K562 (cell line): ENCODE measurements around the gene DENND1A. TPM values are rescaled to one million over a fixed set of nuclear protein-coding genes. Genes with fewer than 3 reads are reported as not detected.

Experiments used
- ARID1B ChIP-seq: fragments of 450-650 bp; IDR thresholded peaks from 2 replicates; pipeline ENCODE4 v1.6.1; 2016; ENCODE audit warnings: antibody characterized with exemption, mild to moderate bottlenecking, inconsistent platforms
- ATF7 ChIP-seq: fragments of 450-650 bp; IDR thresholded peaks from 2 replicates; pipeline ENCODE4 v1.7.1; 2014; ENCODE audit warnings: mild to moderate bottlenecking, moderate library complexity
- GTF2A2 ChIP-seq: IDR thresholded peaks from 2 replicates; pipeline ENCODE4 v1.6.1; 2016; ENCODE audit warnings: mild to moderate bottlenecking, missing genetic modification characterization, missing compliant biosample characterization
- LARP7 ChIP-seq: fragments of 450-650 bp; IDR thresholded peaks from 2 replicates; pipeline ENCODE4 v1.6.1; 2016
- TEAD2 ChIP-seq: fragments of 450-650 bp; IDR thresholded peaks from 2 replicates; pipeline ENCODE4 v1.6.1; 2016; ENCODE audit warnings: missing genetic modification characterization, control low read depth, missing compliant biosample characterization
- TRIM24 ChIP-seq, 2 experiments: fragments of 450-650 bp; IDR thresholded peaks; 2 replicates each; pipeline ENCODE4 v1.6.1; 2016
- YY1 ChIP-seq, 3 experiments: IDR thresholded peaks; 2 replicates each; pipeline ENCODE4 v1.6.1; 2011; ENCODE audit warnings: low read length in 2 of 3, mild to moderate bottlenecking in 2 of 3, moderate library complexity in 2 of 3, borderline replicate concordance in 1 of 3, control low read depth in 1 of 3, low read depth in 1 of 3; ENCODE audit not compliant: insufficient read depth in 3 of 3, insufficient replicate concordance in 2 of 3, control insufficient read depth in 1 of 3, insufficient read length in 1 of 3; ENCODE audit errors: extremely low read depth in 1 of 3
- ZC3H4 ChIP-seq: sonication (generic); formaldehyde crosslinking; IDR thresholded peaks from 2 replicates; pipeline ENCODE4 v1.9.0; 2021; ENCODE audit warnings: missing genetic modification reagents, borderline replicate concordance
- ZNF143 ChIP-seq: sonication (generic); formaldehyde crosslinking; IDR thresholded peaks from 2 replicates; pipeline ENCODE4 v1.9.0; 2022; ENCODE audit warnings: mild to moderate bottlenecking, missing genetic modification reagents
- ZNF184 ChIP-seq: sonication (generic); formaldehyde crosslinking; IDR thresholded peaks from 2 replicates; pipeline ENCODE4 v1.5.0; 2020; ENCODE audit warnings: missing genetic modification reagents
- ZNF778 ChIP-seq: fragments of 450-650 bp; formaldehyde crosslinking; IDR thresholded peaks from 2 replicates; pipeline ENCODE4 v1.4.0; 2020; ENCODE audit warnings: mild to moderate bottlenecking, moderate library complexity
- polyA plus RNA-seq, 8 experiments: library from polyadenylated mRNA; depleted of rRNA in 4 of 8; stranded (reverse) in 5 of 8; unstranded in 3 of 8; fragments of >200 nt; fragmentation: Nextera tagmentation in 2 of 8; fragmentation: Illumina TruSeq in 1 of 8; extraction: Ambion mirVana in 2 of 8; extraction: Trizol in 1 of 8; gene quantifications; 2 replicates each; pipeline versions ENCODE4 v1.2.1 to v1.2.3, GENCODE V29; 2011 to 2014; ENCODE audit warnings: inconsistent platforms in 1 of 8, missing spikeins in 1 of 8
- total RNA-seq, 7 experiments: library from RNA; depleted of rRNA in 6 of 7; stranded (reverse); fragments of >200 nt in 6 of 7; fragmentation: Illumina TruSeq in 2 of 7; extraction: Trizol in 2 of 7; gene quantifications; 2 replicates each; pipeline versions ENCODE4 v1.2.1 to v1.2.3, GENCODE V29; 2011 to 2021; ENCODE audit warnings: low replicate concordance in 1 of 7
- TF ChIP-seq, protein P1 (sequence below): fragments of 200-800 bp; sonication (Bioruptor generic); IDR thresholded peaks from 2 replicates; pipeline ENCODE4 v1.6.1; 2017; ENCODE audit warnings: missing genetic modification characterization, missing compliant biosample characterization
- TF ChIP-seq, protein P2 (sequence below): fragments of 450-650 bp; IDR thresholded peaks from 2 replicates; pipeline ENCODE4 v1.6.1; 2016; ENCODE audit warnings: mild to moderate bottlenecking, moderate library complexity
- TF ChIP-seq, protein P3 (sequence below): fragments of 250-450 bp; sonication (Bioruptor Pico); IDR thresholded peaks from 2 replicates; pipeline ENCODE4 v1.6.1; 2021; ENCODE audit warnings: mild to moderate bottlenecking

The DENND1A gene
- total and polyA plus RNA-seq, 9 of the 15 experiments (the other 6 are each of a cell fraction or from before 2014, with no cell fraction given): 7.6 to 29.5 (median 15.7) TPM

DNA sequence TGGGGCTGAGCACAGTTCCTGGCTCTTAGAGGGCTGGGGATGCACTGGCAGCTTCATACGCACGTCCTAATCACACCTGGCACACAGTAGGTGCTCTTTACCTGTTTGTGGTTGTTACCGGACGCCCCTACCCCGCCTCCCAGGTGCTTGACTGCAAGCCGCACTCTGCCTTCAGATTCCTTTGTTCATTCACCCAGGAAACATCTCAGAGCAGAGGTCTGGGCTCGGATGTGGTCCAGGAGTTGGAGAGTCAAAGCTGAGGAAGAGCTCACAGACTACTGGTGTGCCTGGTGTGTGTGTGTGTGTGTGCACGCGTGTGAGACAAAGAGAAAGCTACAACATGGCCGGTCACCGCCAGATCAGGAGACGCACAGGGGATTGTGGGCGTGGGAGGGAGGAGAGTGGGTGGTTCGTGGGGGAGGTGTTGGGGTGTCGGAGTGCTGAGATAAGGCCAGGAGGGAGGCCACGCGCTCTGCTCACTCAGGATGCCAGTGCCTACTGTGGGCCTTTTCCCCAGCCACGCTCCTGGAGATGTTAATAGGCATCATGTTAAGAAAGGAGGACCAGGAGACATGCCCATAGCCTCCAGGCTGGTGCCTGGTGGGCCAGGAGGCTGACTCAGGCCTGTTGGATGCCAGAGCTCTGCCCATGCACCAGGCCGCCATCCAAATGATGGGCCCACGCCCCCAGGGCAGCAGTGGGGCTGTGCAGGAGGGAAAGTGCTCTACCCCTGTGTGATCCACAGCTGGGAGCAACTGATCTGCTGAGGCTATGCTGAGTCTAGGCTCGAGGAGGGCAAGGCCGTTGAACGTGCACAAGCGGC is 534.0 kb downstream of the DENND1A start (continued):
- TF ChIP-seq YY1 (IDR thresholded peaks at IDR 0.05; ENCODE audit: borderline replicate concordance in 1 of 3, control insufficient read depth in 1 of 3, extremely low read depth in 1 of 3, insufficient read depth in 3 of 3, insufficient read length in 1 of 3, insufficient replicate concordance in 2 of 3, low read depth in 1 of 3, low read length in 2 of 3): peak in 2 of 3 experiments; percentile 7 to 60
- TF ChIP-seq ATF7: no peak
- no peak for TF ChIP-seq TEAD2
- TF ChIP-seq, protein P1, sequence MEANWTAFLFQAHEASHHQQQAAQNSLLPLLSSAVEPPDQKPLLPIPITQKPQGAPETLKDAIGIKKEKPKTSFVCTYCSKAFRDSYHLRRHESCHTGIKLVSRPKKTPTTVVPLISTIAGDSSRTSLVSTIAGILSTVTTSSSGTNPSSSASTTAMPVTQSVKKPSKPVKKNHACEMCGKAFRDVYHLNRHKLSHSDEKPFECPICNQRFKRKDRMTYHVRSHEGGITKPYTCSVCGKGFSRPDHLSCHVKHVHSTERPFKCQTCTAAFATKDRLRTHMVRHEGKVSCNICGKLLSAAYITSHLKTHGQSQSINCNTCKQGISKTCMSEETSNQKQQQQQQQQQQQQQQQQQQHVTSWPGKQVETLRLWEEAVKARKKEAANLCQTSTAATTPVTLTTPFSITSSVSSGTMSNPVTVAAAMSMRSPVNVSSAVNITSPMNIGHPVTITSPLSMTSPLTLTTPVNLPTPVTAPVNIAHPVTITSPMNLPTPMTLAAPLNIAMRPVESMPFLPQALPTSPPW: peak; percentile 87
- TF ChIP-seq, protein P2, sequence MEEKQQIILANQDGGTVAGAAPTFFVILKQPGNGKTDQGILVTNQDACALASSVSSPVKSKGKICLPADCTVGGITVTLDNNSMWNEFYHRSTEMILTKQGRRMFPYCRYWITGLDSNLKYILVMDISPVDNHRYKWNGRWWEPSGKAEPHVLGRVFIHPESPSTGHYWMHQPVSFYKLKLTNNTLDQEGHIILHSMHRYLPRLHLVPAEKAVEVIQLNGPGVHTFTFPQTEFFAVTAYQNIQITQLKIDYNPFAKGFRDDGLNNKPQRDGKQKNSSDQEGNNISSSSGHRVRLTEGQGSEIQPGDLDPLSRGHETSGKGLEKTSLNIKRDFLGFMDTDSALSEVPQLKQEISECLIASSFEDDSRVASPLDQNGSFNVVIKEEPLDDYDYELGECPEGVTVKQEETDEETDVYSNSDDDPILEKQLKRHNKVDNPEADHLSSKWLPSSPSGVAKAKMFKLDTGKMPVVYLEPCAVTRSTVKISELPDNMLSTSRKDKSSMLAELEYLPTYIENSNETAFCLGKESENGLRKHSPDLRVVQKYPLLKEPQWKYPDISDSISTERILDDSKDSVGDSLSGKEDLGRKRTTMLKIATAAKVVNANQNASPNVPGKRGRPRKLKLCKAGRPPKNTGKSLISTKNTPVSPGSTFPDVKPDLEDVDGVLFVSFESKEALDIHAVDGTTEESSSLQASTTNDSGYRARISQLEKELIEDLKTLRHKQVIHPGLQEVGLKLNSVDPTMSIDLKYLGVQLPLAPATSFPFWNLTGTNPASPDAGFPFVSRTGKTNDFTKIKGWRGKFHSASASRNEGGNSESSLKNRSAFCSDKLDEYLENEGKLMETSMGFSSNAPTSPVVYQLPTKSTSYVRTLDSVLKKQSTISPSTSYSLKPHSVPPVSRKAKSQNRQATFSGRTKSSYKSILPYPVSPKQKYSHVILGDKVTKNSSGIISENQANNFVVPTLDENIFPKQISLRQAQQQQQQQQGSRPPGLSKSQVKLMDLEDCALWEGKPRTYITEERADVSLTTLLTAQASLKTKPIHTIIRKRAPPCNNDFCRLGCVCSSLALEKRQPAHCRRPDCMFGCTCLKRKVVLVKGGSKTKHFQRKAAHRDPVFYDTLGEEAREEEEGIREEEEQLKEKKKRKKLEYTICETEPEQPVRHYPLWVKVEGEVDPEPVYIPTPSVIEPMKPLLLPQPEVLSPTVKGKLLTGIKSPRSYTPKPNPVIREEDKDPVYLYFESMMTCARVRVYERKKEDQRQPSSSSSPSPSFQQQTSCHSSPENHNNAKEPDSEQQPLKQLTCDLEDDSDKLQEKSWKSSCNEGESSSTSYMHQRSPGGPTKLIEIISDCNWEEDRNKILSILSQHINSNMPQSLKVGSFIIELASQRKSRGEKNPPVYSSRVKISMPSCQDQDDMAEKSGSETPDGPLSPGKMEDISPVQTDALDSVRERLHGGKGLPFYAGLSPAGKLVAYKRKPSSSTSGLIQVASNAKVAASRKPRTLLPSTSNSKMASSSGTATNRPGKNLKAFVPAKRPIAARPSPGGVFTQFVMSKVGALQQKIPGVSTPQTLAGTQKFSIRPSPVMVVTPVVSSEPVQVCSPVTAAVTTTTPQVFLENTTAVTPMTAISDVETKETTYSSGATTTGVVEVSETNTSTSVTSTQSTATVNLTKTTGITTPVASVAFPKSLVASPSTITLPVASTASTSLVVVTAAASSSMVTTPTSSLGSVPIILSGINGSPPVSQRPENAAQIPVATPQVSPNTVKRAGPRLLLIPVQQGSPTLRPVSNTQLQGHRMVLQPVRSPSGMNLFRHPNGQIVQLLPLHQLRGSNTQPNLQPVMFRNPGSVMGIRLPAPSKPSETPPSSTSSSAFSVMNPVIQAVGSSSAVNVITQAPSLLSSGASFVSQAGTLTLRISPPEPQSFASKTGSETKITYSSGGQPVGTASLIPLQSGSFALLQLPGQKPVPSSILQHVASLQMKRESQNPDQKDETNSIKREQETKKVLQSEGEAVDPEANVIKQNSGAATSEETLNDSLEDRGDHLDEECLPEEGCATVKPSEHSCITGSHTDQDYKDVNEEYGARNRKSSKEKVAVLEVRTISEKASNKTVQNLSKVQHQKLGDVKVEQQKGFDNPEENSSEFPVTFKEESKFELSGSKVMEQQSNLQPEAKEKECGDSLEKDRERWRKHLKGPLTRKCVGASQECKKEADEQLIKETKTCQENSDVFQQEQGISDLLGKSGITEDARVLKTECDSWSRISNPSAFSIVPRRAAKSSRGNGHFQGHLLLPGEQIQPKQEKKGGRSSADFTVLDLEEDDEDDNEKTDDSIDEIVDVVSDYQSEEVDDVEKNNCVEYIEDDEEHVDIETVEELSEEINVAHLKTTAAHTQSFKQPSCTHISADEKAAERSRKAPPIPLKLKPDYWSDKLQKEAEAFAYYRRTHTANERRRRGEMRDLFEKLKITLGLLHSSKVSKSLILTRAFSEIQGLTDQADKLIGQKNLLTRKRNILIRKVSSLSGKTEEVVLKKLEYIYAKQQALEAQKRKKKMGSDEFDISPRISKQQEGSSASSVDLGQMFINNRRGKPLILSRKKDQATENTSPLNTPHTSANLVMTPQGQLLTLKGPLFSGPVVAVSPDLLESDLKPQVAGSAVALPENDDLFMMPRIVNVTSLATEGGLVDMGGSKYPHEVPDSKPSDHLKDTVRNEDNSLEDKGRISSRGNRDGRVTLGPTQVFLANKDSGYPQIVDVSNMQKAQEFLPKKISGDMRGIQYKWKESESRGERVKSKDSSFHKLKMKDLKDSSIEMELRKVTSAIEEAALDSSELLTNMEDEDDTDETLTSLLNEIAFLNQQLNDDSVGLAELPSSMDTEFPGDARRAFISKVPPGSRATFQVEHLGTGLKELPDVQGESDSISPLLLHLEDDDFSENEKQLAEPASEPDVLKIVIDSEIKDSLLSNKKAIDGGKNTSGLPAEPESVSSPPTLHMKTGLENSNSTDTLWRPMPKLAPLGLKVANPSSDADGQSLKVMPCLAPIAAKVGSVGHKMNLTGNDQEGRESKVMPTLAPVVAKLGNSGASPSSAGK: 0 out of 2 replicates have a peak, but pooled peaks have one; percentile 53
- TF ChIP-seq TRIM24 (IDR thresholded peaks at IDR 0.05): peak in 1 of 2 experiments; percentile 38; a peak in 1 of 4 replicates
- TF ChIP-seq ZNF143 (CRISPR knock-in tag): peak; percentile 27; the same call in 1 of the 2 replicates
- TF ChIP-seq ZNF184 (CRISPR knock-in tag): no peak
- TF ChIP-seq ZC3H4: no peak
- TF ChIP-seq ARID1B: peak; percentile 62
- TF ChIP-seq GTF2A2 (tag): no peak
- TF ChIP-seq, protein P3, sequence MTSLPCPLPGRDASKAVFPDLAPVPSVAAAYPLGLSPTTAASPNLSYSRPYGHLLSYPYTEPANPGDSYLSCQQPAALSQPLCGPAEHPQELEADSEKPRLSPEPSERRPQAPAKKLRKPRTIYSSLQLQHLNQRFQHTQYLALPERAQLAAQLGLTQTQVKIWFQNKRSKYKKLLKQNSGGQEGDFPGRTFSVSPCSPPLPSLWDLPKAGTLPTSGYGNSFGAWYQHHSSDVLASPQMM (CRISPR knock-in tag): no peak
- TF ChIP-seq ZNF778 (CRISPR knock-in tag): no peak
- TF ChIP-seq LARP7: no peak
